Kidney (tissue), 14 donors: ENCODE results near the gene SLX4IP. TPM values are rescaled to one million over a fixed set of nuclear protein-coding genes. Genes with fewer than 3 reads are reported as not detected.

Source experiments
- DNase-seq, 5 donors: peaks; one replicate each; pipeline ENCODE4 v3.0.0-alpha.2; 2013 to 2020
- FAIRE-seq: peaks from 2 replicates; lab custom pipeline; 2012; peaks lifted over from hg19 to GRCh38; lab: Jason Lieb, UNC
- H3K27ac ChIP-seq, 2 donors: one replicate each; pipeline ENCODE4 v1.7.0; 2013; ENCODE audit warnings: low read depth in 2 of 2, low read length in 2 of 2, inconsistent platforms in 1 of 2
- H3K27me3 ChIP-seq: one replicate; pipeline ENCODE4 v1.7.1; 2013; ENCODE audit warnings: low read length, inconsistent platforms; ENCODE audit not compliant: control insufficient read depth, insufficient read depth
- H3K36me3 ChIP-seq, 3 donors: one replicate each; pipeline versions ENCODE4 v1.7.0 to v1.7.1; 2013; ENCODE audit warnings: low read length in 3 of 3, control low read depth in 1 of 3, inconsistent platforms in 1 of 3; ENCODE audit not compliant: insufficient read depth in 3 of 3, control insufficient read depth in 2 of 3
- H3K4me1 ChIP-seq, 3 donors: one replicate each; pipeline versions ENCODE4 v1.7.0 to v1.7.1; 2013; ENCODE audit warnings: low read length in 3 of 3, inconsistent platforms in 1 of 3, low read depth in 1 of 3; ENCODE audit not compliant: control insufficient read depth in 2 of 3, insufficient read depth in 2 of 3
- H3K4me3 ChIP-seq, 3 donors: one replicate each; pipeline versions ENCODE4 v1.7.0 to v1.8.1; 2013; ENCODE audit warnings: low read length in 3 of 3, control low read depth in 1 of 3, inconsistent platforms in 1 of 3
- H3K9ac ChIP-seq, 3 donors: one replicate each; pipeline versions ENCODE4 v1.7.0 to v1.7.1; 2013; ENCODE audit warnings: low read length in 3 of 3, control low read depth in 1 of 3, inconsistent platforms in 1 of 3
- H3K9me3 ChIP-seq, 3 donors: one replicate each; pipeline versions ENCODE4 v1.7.0 to v1.7.1; 2013; ENCODE audit warnings: low read length in 3 of 3, control low read depth in 1 of 3, inconsistent platforms in 1 of 3; ENCODE audit not compliant: control insufficient read depth in 2 of 3, insufficient read depth in 1 of 3
- CTCF ChIP-seq: IDR thresholded peaks from 3 replicates; pipeline ENCODE4 v1.5.1; 2012; ENCODE audit warnings: mild to moderate bottlenecking, moderate library complexity, borderline replicate concordance; ENCODE audit not compliant: insufficient read depth; ENCODE audit errors: extremely low read depth
- intact Hi-C: fragments of 100-400 bp; cut with DNase I; formaldehyde crosslinking; loops from one replicate; pipeline ENCODE4 v1.11.1; 2022
- polyA plus RNA-seq: library from polyadenylated mRNA; stranded (reverse); fragments of 350-450 nt; fragmentation: Illumina TruSeq; extraction: RNeasy Lipid Tissue Mini Kit (QIAGEN cat#74804); gene quantifications from one replicate; pipeline ENCODE4 v1.2.3, GENCODE V29; 2014; ENCODE audit warnings: low read depth, low replicate concordance; ENCODE audit not compliant: insufficient read depth
- total RNA-seq: library from RNA; stranded (reverse); fragmentation: NEBNext Ultra II Directional; extraction: Animal tissue kit (Norgen Biotek cat#: 25700); gene quantifications from one replicate; pipeline ENCODE4 v1.2.1, GENCODE V29; 2021
- donor health status: control.
- donor health status: control.
- donor health status: control.
- donor health status: control.
- donor health status: control.
- donor health status: DM: yes; HTN: yes; CAD: no.
- donor health status: Normal renal cell carcinoma (clear cell type).

The SLX4IP gene
- total and polyA plus RNA-seq, 2 donors from 2014 or later, result 2.6 to 7.6 TPM

- Histone ChIP-seq H3K36me3 (peaks cover 0 to 8% (median 4%) of the 10 kb centered on the region in 3 donors), H3K9ac (peak overlapping the region; percentile 49 to 92 (median 75)), H3K27me3 (no peaks in the 10 kb centered on the region), H3K4me1 (peaks cover 0 to 15% (median 5%) of the 10 kb centered on the region in 3 donors), H3K4me3 (peak overlapping the region; percentile 80 to 95 (median 85)), H3K9me3 (no peaks in the 10 kb centered on the region), H3K27ac (peak overlapping the region; percentile 97 to 98)
- intact Hi-C loops, result no loop called here
- DNase-seq, result peak in 3 of 5 donors; percentile 41 to 81 (median 76)
- TF ChIP-seq CTCF, result no peak
- FAIRE-seq, result no peak
These were observed 238.2 kb downstream of the SLX4IP start for GRCh38 chr20:10673176-10673841.

- DNase-seq (peak; percentile 97 to 99 (median 98)), FAIRE-seq (peak; percentile 56)
- peak within 1 kb of the TSS; percentile 97 to 98 for H3K27ac ChIP-seq
- peaks cover 0 to 3% (median under 1%) of the 10 kb centered on the region in 3 donors for H3K36me3 ChIP-seq
- H3K9me3 ChIP-seq, result no peaks in the 10 kb centered on the region
- no peaks in the 10 kb centered on the region for H3K27me3 ChIP-seq
- peak within 1 kb of the TSS; percentile 80 to 95 (median 85) for H3K4me3 ChIP-seq
- TF ChIP-seq CTCF, result peak; percentile 3
- peak within 1 kb of the TSS; percentile 75 to 92 (median 88) for H3K9ac ChIP-seq
- intact Hi-C loops, result no loop called here
- H3K4me1 ChIP-seq, result peaks cover 0 to 13% (median 5%) of the 10 kb centered on the region in 3 donors
These were observed 239.0 kb downstream of the SLX4IP start, which contains the start of gene JAG1 for GRCh38 chr20:10673842-10674683. Gene JAG1 (minus strand): TSS chr20:10673999. CDS start chr20:10673530, 469 bp downstream.

GRCh38 chr20:10674684-10675449 lies 239.8 kb downstream of the SLX4IP start:
- Histone ChIP-seq H3K9me3 (no peaks in the 10 kb centered on the region), H3K27me3 (no peaks in the 10 kb centered on the region), H3K4me3 (peak overlapping the region; percentile 41 to 95 (median 64)), H3K27ac (peak overlapping the region; percentile 97 to 98), H3K4me1 (peaks cover 0 to 11% (median 5%) of the 10 kb centered on the region in 3 donors), H3K36me3 (peaks cover 0 to 3% (median 0%) of the 10 kb centered on the region in 3 donors), H3K9ac (peak overlapping the region; percentile 54 to 77 (median 66))
- intact Hi-C loops, result no loop called here
- DNase-seq (peak; percentile 90 to 95 (median 93)), FAIRE-seq (no peak)
- peak; percentile 79 for TF ChIP-seq CTCF
